HEK293 (cell line): ENCODE measurements around the gene PSMD13.
"Not testable (repeated sequence)": the region's sequence is repeated elsewhere in the genome, so short reads cannot be mapped to it uniquely, and the experiment has no call there.

Experiments
- CTCF ChIA-PET: fragments of 350-600 bp; formaldehyde crosslinking; extraction: SDS; loops from one replicate; lab custom pipeline; 2021; ENCODE audit warnings: antibody characterized with exemption; lab: Yijun Ruan, JAX
- POLR2A ChIA-PET: fragments of 300-600 bp; formaldehyde crosslinking; extraction: SDS; loops from one replicate; lab custom pipeline; 2020; ENCODE audit warnings: antibody characterized with exemption, inconsistent platforms; lab: Yijun Ruan, JAX
- H3K27ac ChIP-seq: fragments of 200-500 bp; sonication (Bioruptor generic); 2 replicates; pipeline ENCODE4 v1.5.1; 2014; ENCODE audit warnings: low read depth, low read length, control low read depth, inconsistent platforms; ENCODE audit errors: extremely low read depth
- H3K36me3 ChIP-seq, 2 experiments: fragments of 200-500 bp in 1 of 2; sonication (Bioruptor generic) in 1 of 2; 1 replicate in 1 of 2; 2 replicates in 1 of 2; pipeline ENCODE4 v1.5.1; 2014 to 2017; ENCODE audit warnings: inconsistent platforms in 2 of 2, low read length in 2 of 2; ENCODE audit not compliant: control insufficient read depth in 2 of 2, insufficient read depth in 1 of 2
- H3K4me1 ChIP-seq: fragments of 200-500 bp; sonication (Bioruptor generic); 2 replicates; pipeline ENCODE4 v1.5.1; 2014; ENCODE audit warnings: mild to moderate bottlenecking, low read length, inconsistent platforms; ENCODE audit not compliant: control insufficient read depth, insufficient read depth
- H3K4me3 ChIP-seq: 2 replicates; pipeline ENCODE4 v1.5.1; 2011; ENCODE audit warnings: low read depth, mild to moderate bottlenecking, control low read depth, low read length, moderate library complexity
- H3K9me3 ChIP-seq: fragments of 200-500 bp; sonication (Bioruptor generic); 2 replicates; pipeline ENCODE4 v1.5.1; 2014; ENCODE audit warnings: low read depth, low read length, inconsistent platforms; ENCODE audit not compliant: control insufficient read depth, insufficient read depth
- FEZF1 ChIP-seq: fragments of 450-650 bp; formaldehyde crosslinking; IDR thresholded peaks from 2 replicates; pipeline ENCODE4 v1.5.1; 2016; ENCODE audit warnings: missing biosample characterization, missing genetic modification characterization
- GLI2 ChIP-seq: fragments of 450-650 bp; formaldehyde crosslinking; IDR thresholded peaks from 2 replicates; pipeline ENCODE4; 2017; ENCODE audit warnings: missing biosample characterization, missing genetic modification characterization, low read depth, borderline replicate concordance
- GLIS1 ChIP-seq: fragments of 450-650 bp; formaldehyde crosslinking; IDR thresholded peaks from 2 replicates; pipeline ENCODE4 v1.5.1; 2016; ENCODE audit warnings: missing biosample characterization, missing genetic modification characterization
- PRDM1 ChIP-seq: fragments of 450-650 bp; formaldehyde crosslinking; IDR thresholded peaks from 2 replicates; pipeline ENCODE4; 2016; ENCODE audit warnings: missing biosample characterization, missing genetic modification characterization
- PRDM10 ChIP-seq: fragments of 450-650 bp; formaldehyde crosslinking; IDR thresholded peaks from 2 replicates; pipeline ENCODE4 v1.5.1; 2016; ENCODE audit warnings: missing biosample characterization, missing genetic modification characterization
- SCRT1 ChIP-seq: fragments of 450-650 bp; formaldehyde crosslinking; IDR thresholded peaks from 2 replicates; pipeline ENCODE4 v1.5.1; 2016; ENCODE audit warnings: missing biosample characterization, missing genetic modification characterization, borderline replicate concordance
- ZBTB1 ChIP-seq: fragments of 450-650 bp; formaldehyde crosslinking; IDR thresholded peaks from 2 replicates; pipeline ENCODE4 v1.5.1; 2016; ENCODE audit warnings: missing biosample characterization, missing genetic modification characterization
- ZBTB17 ChIP-seq: fragments of 450-650 bp; formaldehyde crosslinking; IDR thresholded peaks from 2 replicates; pipeline ENCODE4 v1.5.1; 2016; ENCODE audit warnings: missing biosample characterization, missing genetic modification characterization
- ZFP37 ChIP-seq: fragments of 450-650 bp; formaldehyde crosslinking; IDR thresholded peaks from 2 replicates; pipeline ENCODE4 v1.5.1; 2016; ENCODE audit warnings: missing biosample characterization, missing genetic modification characterization
- ZNF132 ChIP-seq: fragments of 450-650 bp; formaldehyde crosslinking; IDR thresholded peaks from 2 replicates; pipeline ENCODE4 v1.5.1; 2017; ENCODE audit warnings: missing biosample characterization, missing genetic modification characterization, borderline replicate concordance
- ZNF148 ChIP-seq: fragments of 450-650 bp; formaldehyde crosslinking; IDR thresholded peaks from 2 replicates; pipeline ENCODE4 v1.5.0; 2017; ENCODE audit warnings: missing biosample characterization, missing genetic modification characterization, borderline replicate concordance
- ZNF184 ChIP-seq: fragments of 450-650 bp; IDR thresholded peaks from 2 replicates; pipeline ENCODE4 v1.5.1; 2018; ENCODE audit warnings: missing biosample characterization, mild to moderate bottlenecking, missing genetic modification characterization
- ZNF416 ChIP-seq: fragments of 450-650 bp; formaldehyde crosslinking; IDR thresholded peaks from 2 replicates; pipeline ENCODE4 v1.5.1; 2016; ENCODE audit warnings: missing biosample characterization, missing genetic modification characterization
- ZNF544 ChIP-seq: fragments of 450-650 bp; formaldehyde crosslinking; IDR thresholded peaks from 2 replicates; pipeline ENCODE4 v1.5.0; 2017; ENCODE audit warnings: missing biosample characterization, missing genetic modification characterization
- ZNF555 ChIP-seq: fragments of 450-650 bp; formaldehyde crosslinking; conservative IDR thresholded peaks from 2 replicates; pipeline ENCODE4 v1.5.1; 2017; ENCODE audit warnings: missing biosample characterization, mild to moderate bottlenecking, missing genetic modification characterization, inconsistent platforms
- ZNF623 ChIP-seq: fragments of 450-650 bp; formaldehyde crosslinking; IDR thresholded peaks from 2 replicates; pipeline ENCODE4 v1.5.1; 2016; ENCODE audit warnings: missing biosample characterization, missing genetic modification characterization
- ZNF624 ChIP-seq: fragments of 450-650 bp; formaldehyde crosslinking; IDR thresholded peaks from 2 replicates; pipeline ENCODE4 v1.5.1; 2017; ENCODE audit warnings: missing biosample characterization, missing genetic modification characterization
- ZNF639 ChIP-seq: fragments of 450-650 bp; formaldehyde crosslinking; IDR thresholded peaks from 2 replicates; pipeline ENCODE4 v1.5.1; 2016; ENCODE audit warnings: missing biosample characterization, missing genetic modification characterization
- ZSCAN18 ChIP-seq: fragments of 450-650 bp; formaldehyde crosslinking; IDR thresholded peaks from 2 replicates; pipeline ENCODE4 v1.5.1; 2016; ENCODE audit warnings: missing biosample characterization, missing genetic modification characterization
- ZSCAN5A ChIP-seq: fragments of 450-650 bp; formaldehyde crosslinking; IDR thresholded peaks from 2 replicates; pipeline ENCODE4 v1.5.1; 2016; ENCODE audit warnings: missing biosample characterization, missing genetic modification characterization

Gene PSMD13

GRCh38 chr11:267491-267994 lies 30.8 kb downstream of the PSMD13 start:
- TF ChIP-seq ZNF555 (tag by site-specific recombination) = no peak
- no peak for TF ChIP-seq ZNF184 (tag by site-specific recombination)
- TF ChIP-seq ZNF623 (tag by site-specific recombination) = no peak
- no peak for TF ChIP-seq ZNF624 (tag by site-specific recombination)
- no peak for TF ChIP-seq GLIS1 (tag by site-specific recombination)
- no peak for TF ChIP-seq GLI2 (tag by site-specific recombination)
- no peak for TF ChIP-seq ZNF639 (tag by site-specific recombination)
- TF ChIP-seq PRDM10 = no peak
- TF ChIP-seq SCRT1 (tag by site-specific recombination) = no peak
- no peak for TF ChIP-seq ZSCAN18 (tag by site-specific recombination)
- H3K36me3 ChIP-seq = no peaks in the 10 kb centered on the region
- no peaks in the 10 kb centered on the region for H3K9me3 ChIP-seq
- ChIA-PET CTCF (interaction anchor here (1.8 kb wide), 1 partner anchor 16 kb away, joined by 5 read pairs; no protein-coding TSS in a partner anchor), POLR2A (no interaction called here)
- H3K27ac ChIP-seq = no peak overlapping the region
- no peak overlapping the region for H3K4me3 ChIP-seq
- H3K4me1 ChIP-seq = no peaks in the 10 kb centered on the region

- H3K4me1 ChIP-seq, H3K9me3 ChIP-seq, H3K4me3 ChIP-seq, H3K27ac ChIP-seq, POLR2A ChIA-PET, H3K36me3 ChIP-seq: not testable (repeated sequence)
- CTCF ChIA-PET = interaction anchor here (0.6 kb wide), 1 partner anchor 10 kb away, joined by 4 read pairs; no protein-coding TSS in a partner anchor
These were observed 32.0 kb downstream of the PSMD13 start for GRCh38 chr11:268716-269145.

- POLR2A ChIA-PET = no interaction called here
- Histone ChIP-seq H3K27ac (no peak overlapping the region), H3K9me3 (no peaks in the 10 kb centered on the region), H3K4me3 (no peak overlapping the region), H3K36me3 (no peaks in the 10 kb centered on the region), H3K4me1 (no peaks in the 10 kb centered on the region)
- CTCF ChIA-PET = interaction anchor here (0.6 to 0.7 kb wide), 2 partner anchors 10 to 182 kb away, joined by 4 read pairs; no protein-coding TSS in a partner anchor
- TF ChIP-seq ZNF544 = no peak
- no peak for TF ChIP-seq ZNF132
- no peak for TF ChIP-seq FEZF1 (tag by site-specific recombination)
- TF ChIP-seq ZBTB1 = no peak
- no peak for TF ChIP-seq ZSCAN5A (tag by site-specific recombination)
- no peak for TF ChIP-seq ZNF148 (tag by site-specific recombination)
- no peak for TF ChIP-seq ZFP37 (tag by site-specific recombination)
- no peak for TF ChIP-seq PRDM1 (tag by site-specific recombination)
- TF ChIP-seq ZNF416 (tag by site-specific recombination) = no peak
- no peak for TF ChIP-seq ZNF184 (tag by site-specific recombination)
- no peak for TF ChIP-seq ZBTB17 (tag by site-specific recombination)
These were observed 32.5 kb downstream of the PSMD13 start for GRCh38 chr11:269146-269890.
